HG03064 (cell line): Measurements from ENCODE around the gene JAKMIP1.

Experiments used
- ATAC-seq: cut with Tn5 transposase; IDR thresholded peaks from one replicate; pipeline ENCODE4 v1.9.1; 2021; ENCODE audit warnings: low read depth; ENCODE audit not compliant: unreplicated experiment

The JAKMIP1 gene

GRCh38 chr4:6200011-6200921 lies at the start of gene JAKMIP1:
Gene JAKMIP1, minus strand, starts transcription at chr4:6200549. Its CDS starts 87,699 bp downstream, at chr4:6112850.
- ATAC-seq, result peak; percentile 87

- no peak for ATAC-seq
Measured at GRCh38 chr4:6248394-6248793, 48.0 kb upstream of the JAKMIP1 start.

GRCh38 chr4:6246170-6246634 lies 45.9 kb upstream of the JAKMIP1 start:
- ATAC-seq, result no peak

- ATAC-seq, result no peak
Measured at GRCh38 chr4:6245246-6246169, 45.2 kb upstream of the JAKMIP1 start.

GRCh38 chr4:6242271-6243029 lies 42.1 kb upstream of the JAKMIP1 start:
- ATAC-seq, result no peak

- no peak for ATAC-seq
Measured at GRCh38 chr4:6241062-6241845, 40.9 kb upstream of the JAKMIP1 start.

- no peak for ATAC-seq
Measured at GRCh38 chr4:6239968-6240367, 39.6 kb upstream of the JAKMIP1 start.

- ATAC-seq, result no peak
Measured at GRCh38 chr4:6239486-6239885, 39.1 kb upstream of the JAKMIP1 start.

GRCh38 chr4:6236816-6237390 lies 36.6 kb upstream of the JAKMIP1 start:
- no peak for ATAC-seq

GRCh38 chr4:6235901-6236640 lies 35.7 kb upstream of the JAKMIP1 start:
- ATAC-seq, result no peak

GRCh38 chr4:6235012-6235411 lies 34.7 kb upstream of the JAKMIP1 start:
- ATAC-seq, result no peak

GRCh38 chr4:6233929-6234328 lies 33.6 kb upstream of the JAKMIP1 start:
- no peak for ATAC-seq

- ATAC-seq, result no peak
Measured at GRCh38 chr4:6232836-6233785, 32.8 kb upstream of the JAKMIP1 start.

GRCh38 chr4:6231663-6232165 lies 31.4 kb upstream of the JAKMIP1 start:
- ATAC-seq, result no peak

- ATAC-seq, result no peak
Measured at GRCh38 chr4:6230827-6231662, 30.7 kb upstream of the JAKMIP1 start.

- ATAC-seq, result no peak
Measured at GRCh38 chr4:6230502-6230785, 30.1 kb upstream of the JAKMIP1 start.
